Gastroesophageal sphincter (tissue), 4 donors: ENCODE results near the gene CCNY. TPM values are rescaled to one million over a fixed set of nuclear protein-coding genes. Genes with fewer than 3 reads are reported as not detected.

ENCODE experiments used
- ATAC-seq: fragments of 150-250 bp; one replicate; pipeline ENCODE4 v1.9.1; 2016; ENCODE audit warnings: mild to moderate bottlenecking, moderate library complexity
- H3K27ac ChIP-seq, 4 donors: fragments of 200-600 bp; sonication (generic) in 3 of 4; 1 replicate in 3 of 4; 2 replicates in 1 of 4; pipeline ENCODE4 v1.5.1; 2016 to 2019
- H3K27me3 ChIP-seq: fragments of 200-600 bp; sonication (generic); one replicate; pipeline ENCODE4 v1.5.1; 2019
- H3K36me3 ChIP-seq, 2 donors: fragments of 200-600 bp; sonication (generic); one replicate each; pipeline ENCODE4 v1.5.1; 2019; ENCODE audit warnings: control low read depth in 1 of 2
- H3K4me1 ChIP-seq, 3 donors: fragments of 200-600 bp; sonication (generic); 1 replicate in 2 of 3; 2 replicates in 1 of 3; pipeline ENCODE4 v1.5.1; 2016 to 2019; ENCODE audit warnings: control low read depth in 2 of 3
- H3K4me3 ChIP-seq, 2 donors: fragments of 200-600 bp; sonication (generic); one replicate each; pipeline ENCODE4 v1.5.1; 2019; ENCODE audit warnings: mild to moderate bottlenecking in 1 of 2, moderate library complexity in 1 of 2
- H3K9me3 ChIP-seq, 3 donors: fragments of 200-600 bp; sonication (generic); one replicate each; pipeline ENCODE4 v1.5.1; 2017 to 2019; ENCODE audit warnings: control low read depth in 2 of 3
- CTCF ChIP-seq, 4 experiments: fragments of 200-600 bp in 2 of 4; fragments of 450-650 bp in 2 of 4; sonication (generic) in 1 of 4; IDR thresholded peaks; one replicate each; pipeline ENCODE4 v1.5.1; 2017 to 2019; ENCODE audit warnings: antibody characterized with exemption in 4 of 4, mild to moderate bottlenecking in 2 of 4, moderate library complexity in 2 of 4
- EP300 ChIP-seq: sonication (generic); formaldehyde crosslinking; IDR thresholded peaks from one replicate; pipeline ENCODE4 v1.6.1; 2017; ENCODE audit warnings: antibody characterized with exemption, mild to moderate bottlenecking
- POLR2A ChIP-seq, 2 donors: fragments of 450-650 bp; IDR thresholded peaks; one replicate each; pipeline ENCODE4 v1.6.1; 2017; ENCODE audit warnings: antibody characterized with exemption in 2 of 2, mild to moderate bottlenecking in 2 of 2, moderate library complexity in 1 of 2
- POLR2AphosphoS5 ChIP-seq: sonication (generic); formaldehyde crosslinking; IDR thresholded peaks from one replicate; pipeline ENCODE4 v1.6.1; 2017; ENCODE audit warnings: antibody characterized with exemption
- WGBS, 2 donors: methylation state at CpG; one replicate each; pipeline ENCODE4 v1.1.5; 2018; ENCODE audit warnings: low coverage in 1 of 2; 5-methylcytosine and 5-hydroxymethylcytosine counted together
- total RNA-seq, 4 donors: library from RNA; depleted of rRNA; stranded (reverse); fragments of >200 nt; gene quantifications; one replicate each; pipeline ENCODE4 v1.1.0, GENCODE V29; 2016

The CCNY gene
- total RNA-seq, 4 donors from 2014 or later, result 35.5 to 106 (median 63.2) TPM

GRCh38 chr10:35445150-35445884, 109.0 kb downstream of the CCNY start:
- no peak for ATAC-seq
- Histone ChIP-seq H3K27ac (peak overlapping the region in 1 of 4 donors; percentile 0), H3K36me3 (no peaks in the 10 kb centered on the region), H3K27me3 (no peaks in the 10 kb centered on the region), H3K9me3 (peaks cover 0 to 20% (median 4%) of the 10 kb centered on the region in 3 donors), H3K4me3 (no peak overlapping the region), H3K4me1 (peaks cover 8 to 56% (median 28%) of the 10 kb centered on the region in 3 donors)
- 93 to 100% methylated on average over 2 to 4 of the region's 4 CpGs for WGBS, 2 donors
- TF ChIP-seq EP300, result no peak
- no peak for TF ChIP-seq POLR2A (IDR thresholded peaks at IDR 0.05)
- no peak for TF ChIP-seq CTCF (IDR thresholded peaks at IDR 0.05)
- TF ChIP-seq POLR2AphosphoS5, result no peak

- WGBS, 2 donors, result 85 to 100% methylated on average over 1 to 2 of the region's 2 CpGs
- Histone ChIP-seq H3K4me3 (no peak overlapping the region), H3K27ac (peak overlapping the region in 1 of 4 donors; percentile 6), H3K9me3 (peaks cover 0 to 20% (median 4%) of the 10 kb centered on the region in 3 donors), H3K4me1 (peaks cover 8 to 60% (median 35%) of the 10 kb centered on the region in 3 donors), H3K27me3 (no peaks in the 10 kb centered on the region), H3K36me3 (no peaks in the 10 kb centered on the region)
- TF ChIP-seq POLR2A (IDR thresholded peaks at IDR 0.05) (no peak), CTCF (IDR thresholded peaks at IDR 0.05) (no peak), POLR2AphosphoS5 (no peak), EP300 (no peak)
- no peak for ATAC-seq
These were observed 110.1 kb downstream of the CCNY start for GRCh38 chr10:35446439-35446838.

GRCh38 chr10:35447693-35448407, 111.5 kb downstream of the CCNY start:
- no peak for ATAC-seq
- 33 to 49% methylated on average over 8 to 12 of the region's 14 CpGs for WGBS, 2 donors
- Histone ChIP-seq H3K36me3 (no peaks in the 10 kb centered on the region), H3K4me3 (no peak overlapping the region), H3K9me3 (peaks cover 0 to 18% (median 4%) of the 10 kb centered on the region in 3 donors), H3K27ac (peak overlapping the region in 2 of 4 donors; percentile 44 to 56), H3K27me3 (no peaks in the 10 kb centered on the region), H3K4me1 (peaks cover 8 to 74% (median 40%) of the 10 kb centered on the region in 3 donors)
- no peak for TF ChIP-seq CTCF (IDR thresholded peaks at IDR 0.05)
- no peak for TF ChIP-seq POLR2A (IDR thresholded peaks at IDR 0.05)
- TF ChIP-seq POLR2AphosphoS5, result no peak
- TF ChIP-seq EP300, result no peak

- no peak for TF ChIP-seq CTCF (IDR thresholded peaks at IDR 0.05)
- no peak for TF ChIP-seq POLR2A (IDR thresholded peaks at IDR 0.05)
- no peak for TF ChIP-seq POLR2AphosphoS5
- TF ChIP-seq EP300, result no peak
- 68 to 70% methylated on average over 10 to 11 of the region's 11 CpGs for WGBS, 2 donors
- Histone ChIP-seq H3K4me3 (no peak overlapping the region), H3K36me3 (no peaks in the 10 kb centered on the region), H3K9me3 (peaks cover 0 to 7% (median 0%) of the 10 kb centered on the region in 3 donors), H3K4me1 (peaks cover 8 to 84% (median 41%) of the 10 kb centered on the region in 3 donors), H3K27me3 (no peaks in the 10 kb centered on the region), H3K27ac (peak overlapping the region in 3 of 4 donors; percentile 15 to 56 (median 44))
- no peak for ATAC-seq
These were observed 112.7 kb downstream of the CCNY start for GRCh38 chr10:35448687-35449662.
